RWPE2 (cell line): ENCODE results near the gene ROBO2.

ENCODE experiments used
- ATAC-seq: fragments of 200-7000 bp; cut with Tn5 transposase; 3 replicates; pipeline ENCODE4 v1.9.1; 2021; ENCODE audit warnings: low read depth
- DNase-seq: peaks from one replicate; pipeline ENCODE4 v3.0.0-alpha.2; 2020; ENCODE audit warnings: low spot score
- H3K27ac ChIP-seq: fragments of 450-650 bp; 2 replicates; pipeline ENCODE4 v1.5.1; 2017; ENCODE audit warnings: mild to moderate bottlenecking; ENCODE audit not compliant: poor library complexity, severe bottlenecking
- H3K27me3 ChIP-seq: fragments of 250-450 bp; sonication (Bioruptor Pico); 2 replicates; pipeline ENCODE4 v1.5.1; 2021; ENCODE audit warnings: mild to moderate bottlenecking, moderate library complexity; ENCODE audit not compliant: insufficient read depth, poor library complexity, severe bottlenecking
- H3K36me3 ChIP-seq: fragments of 250-450 bp; sonication (Bioruptor Pico); 2 replicates; pipeline ENCODE4 v1.5.1; 2020; ENCODE audit warnings: low read depth, mild to moderate bottlenecking, moderate library complexity
- H3K4me1 ChIP-seq: fragments of 250-450 bp; sonication (Bioruptor Pico); 2 replicates; pipeline ENCODE4 v1.5.1; 2021; ENCODE audit warnings: mild to moderate bottlenecking, moderate library complexity; ENCODE audit not compliant: insufficient read depth, poor library complexity, severe bottlenecking
- H3K4me3 ChIP-seq: fragments of 250-450 bp; sonication (Bioruptor Pico); 2 replicates; pipeline ENCODE4 v1.5.1; 2021; ENCODE audit warnings: mild to moderate bottlenecking, moderate library complexity; ENCODE audit not compliant: severe bottlenecking
- H3K9me3 ChIP-seq: fragments of 250-450 bp; sonication (Bioruptor Pico); 2 replicates; pipeline ENCODE4 v1.5.1; 2021; ENCODE audit warnings: mild to moderate bottlenecking, moderate library complexity; ENCODE audit not compliant: severe bottlenecking
- CTCF ChIP-seq: fragments of 450-650 bp; IDR thresholded peaks from one replicate; pipeline ENCODE4 v1.5.1; 2017; ENCODE audit warnings: mild to moderate bottlenecking, moderate library complexity; ENCODE audit not compliant: poor library complexity, severe bottlenecking

The ROBO2 gene, protein sequence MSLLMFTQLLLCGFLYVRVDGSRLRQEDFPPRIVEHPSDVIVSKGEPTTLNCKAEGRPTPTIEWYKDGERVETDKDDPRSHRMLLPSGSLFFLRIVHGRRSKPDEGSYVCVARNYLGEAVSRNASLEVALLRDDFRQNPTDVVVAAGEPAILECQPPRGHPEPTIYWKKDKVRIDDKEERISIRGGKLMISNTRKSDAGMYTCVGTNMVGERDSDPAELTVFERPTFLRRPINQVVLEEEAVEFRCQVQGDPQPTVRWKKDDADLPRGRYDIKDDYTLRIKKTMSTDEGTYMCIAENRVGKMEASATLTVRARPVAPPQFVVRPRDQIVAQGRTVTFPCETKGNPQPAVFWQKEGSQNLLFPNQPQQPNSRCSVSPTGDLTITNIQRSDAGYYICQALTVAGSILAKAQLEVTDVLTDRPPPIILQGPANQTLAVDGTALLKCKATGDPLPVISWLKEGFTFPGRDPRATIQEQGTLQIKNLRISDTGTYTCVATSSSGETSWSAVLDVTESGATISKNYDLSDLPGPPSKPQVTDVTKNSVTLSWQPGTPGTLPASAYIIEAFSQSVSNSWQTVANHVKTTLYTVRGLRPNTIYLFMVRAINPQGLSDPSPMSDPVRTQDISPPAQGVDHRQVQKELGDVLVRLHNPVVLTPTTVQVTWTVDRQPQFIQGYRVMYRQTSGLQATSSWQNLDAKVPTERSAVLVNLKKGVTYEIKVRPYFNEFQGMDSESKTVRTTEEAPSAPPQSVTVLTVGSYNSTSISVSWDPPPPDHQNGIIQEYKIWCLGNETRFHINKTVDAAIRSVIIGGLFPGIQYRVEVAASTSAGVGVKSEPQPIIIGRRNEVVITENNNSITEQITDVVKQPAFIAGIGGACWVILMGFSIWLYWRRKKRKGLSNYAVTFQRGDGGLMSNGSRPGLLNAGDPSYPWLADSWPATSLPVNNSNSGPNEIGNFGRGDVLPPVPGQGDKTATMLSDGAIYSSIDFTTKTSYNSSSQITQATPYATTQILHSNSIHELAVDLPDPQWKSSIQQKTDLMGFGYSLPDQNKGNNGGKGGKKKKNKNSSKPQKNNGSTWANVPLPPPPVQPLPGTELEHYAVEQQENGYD (N-terminal part only)

GRCh38 chr3:77039606-77040171 is at the start of gene ROBO2:
TSS of gene ROBO2 (plus strand) at chr3:77040099. CDS start at chr3:77040786, 687 bp downstream.
- Histone ChIP-seq H3K27ac (no peak within 1 kb of the TSS), H3K4me3 (peak within 1 kb of the TSS; percentile 17), H3K9me3 (no peaks in the 10 kb centered on the region), H3K27me3 (peaks cover 80% of the 10 kb centered on the region), H3K36me3 (no peaks in the 10 kb centered on the region), H3K4me1 (peaks cover 8% of the 10 kb centered on the region)
- ATAC-seq = peak; percentile 56
- peak; percentile 45 for DNase-seq
- TF ChIP-seq CTCF = no peak

DNA sequence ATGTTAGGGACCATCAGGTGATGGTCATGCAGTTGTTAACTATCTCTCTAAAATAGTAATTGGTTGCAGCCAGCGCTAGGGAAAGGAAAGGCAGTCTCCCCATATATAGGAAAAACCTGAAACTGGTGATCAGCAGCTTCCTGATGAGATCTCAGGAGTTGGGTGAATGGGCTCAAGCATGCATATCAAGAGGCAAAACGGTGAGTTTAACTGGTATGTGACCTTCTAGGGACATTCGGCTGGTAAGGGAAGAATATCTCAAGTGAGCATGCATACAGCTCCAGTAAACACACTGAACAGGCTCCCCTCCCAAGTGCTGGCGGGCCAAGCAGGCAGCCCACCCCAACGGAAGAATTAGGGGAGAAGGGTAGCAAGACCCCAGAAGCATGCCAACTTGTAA is 49.3 kb upstream of the ROBO2 start:
- Histone ChIP-seq H3K27ac (no peak overlapping the region), H3K36me3 (no peaks in the 10 kb centered on the region), H3K4me1 (peaks cover 8% of the 10 kb centered on the region), H3K27me3 (no peaks in the 10 kb centered on the region), H3K4me3 (no peak overlapping the region), H3K9me3 (no peaks in the 10 kb centered on the region)
- DNase-seq = no peak
- no peak for TF ChIP-seq CTCF
- no peak for ATAC-seq

DNA sequence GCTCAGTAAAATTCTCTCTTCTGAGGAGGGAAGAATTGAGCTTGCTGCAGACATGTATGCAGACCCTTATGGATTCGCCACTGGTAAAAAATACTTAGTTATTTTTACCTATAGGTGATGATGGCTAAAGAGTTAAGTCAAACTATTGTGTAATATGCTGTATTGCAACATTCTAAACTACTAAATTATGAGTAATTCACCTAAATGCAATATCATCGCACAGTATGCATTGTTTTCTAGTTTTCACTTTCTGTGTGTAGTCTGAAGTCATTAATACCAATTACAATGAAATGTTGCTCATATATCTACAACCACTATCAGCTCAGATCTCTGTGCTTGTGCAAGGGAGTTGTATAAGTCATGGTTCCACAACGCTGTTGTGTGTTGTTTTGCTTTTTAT is 48.7 kb upstream of the ROBO2 start:
- DNase-seq = no peak
- H3K4me1 ChIP-seq = peaks cover 8% of the 10 kb centered on the region
- TF ChIP-seq CTCF = no peak
- no peak overlapping the region for H3K4me3 ChIP-seq
- ATAC-seq = peak; percentile 68
- H3K27ac ChIP-seq = no peak overlapping the region
- no peaks in the 10 kb centered on the region for H3K36me3 ChIP-seq
- H3K9me3 ChIP-seq = no peaks in the 10 kb centered on the region
- H3K27me3 ChIP-seq = no peaks in the 10 kb centered on the region

DNA sequence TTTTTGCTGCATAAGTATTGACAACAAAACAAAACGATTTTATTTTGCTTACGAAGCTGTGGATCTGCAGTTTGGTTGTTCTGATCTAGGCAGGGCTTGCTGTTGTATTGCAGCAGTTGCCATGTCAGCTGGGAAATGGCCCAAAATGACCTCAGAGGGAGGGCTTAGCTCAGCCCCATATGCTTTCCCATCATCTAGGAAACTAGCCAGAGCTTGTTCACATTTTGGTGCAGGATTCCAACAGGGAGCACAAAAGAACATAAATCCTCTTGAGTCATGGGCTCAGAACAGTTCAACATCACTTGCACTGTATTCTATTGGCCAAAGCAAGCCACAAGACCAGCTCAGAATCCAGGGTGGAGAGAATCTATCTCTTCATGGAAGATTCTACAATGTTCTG is 42.2 kb upstream of the ROBO2 start:
- DNase-seq (no peak), ATAC-seq (peak; percentile 58; the same call in 2 of the 3 replicates)
- Histone ChIP-seq H3K36me3 (no peaks in the 10 kb centered on the region), H3K27me3 (no peaks in the 10 kb centered on the region), H3K9me3 (no peaks in the 10 kb centered on the region), H3K27ac (no peak overlapping the region), H3K4me1 (peaks cover 4% of the 10 kb centered on the region), H3K4me3 (no peak overlapping the region)
- no peak for TF ChIP-seq CTCF
